Upper lobe of left lung (tissue), 6 donors: ENCODE data around the gene ASB2. TPM values are rescaled to one million over a fixed set of nuclear protein-coding genes. Genes with fewer than 3 reads are reported as not detected.

Experiments used
- ATAC-seq, 2 donors: fragments of 200-7000 bp; cut with Tn5 transposase; one replicate each; pipeline ENCODE4 v1.9.1; 2022; ENCODE audit warnings: mild to moderate bottlenecking in 2 of 2, moderate library complexity in 2 of 2; ENCODE audit not compliant: low FRiP score in 2 of 2
- DNase-seq, 2 donors: peaks; one replicate each; pipeline ENCODE4 v3.0.0-alpha.2; 2019 to 2020
- H3K27ac ChIP-seq, 4 donors: fragments of 200-600 bp; sonication (generic); one replicate each; pipeline ENCODE4 v1.5.1; 2016 to 2019
- H3K27me3 ChIP-seq, 4 donors: fragments of 200-600 bp; sonication (generic); one replicate each; pipeline ENCODE4 v1.5.1; 2017 to 2019
- H3K36me3 ChIP-seq, 4 donors: fragments of 200-600 bp; sonication (generic); one replicate each; pipeline ENCODE4 v1.5.1; 2016 to 2019
- H3K4me1 ChIP-seq, 4 donors: fragments of 200-600 bp; sonication (generic); one replicate each; pipeline ENCODE4 v1.5.1; 2018 to 2019
- H3K4me3 ChIP-seq, 4 donors: fragments of 200-600 bp; sonication (generic); one replicate each; pipeline ENCODE4 v1.5.1; 2017 to 2019; ENCODE audit warnings: mild to moderate bottlenecking in 2 of 4, moderate library complexity in 1 of 4
- H3K9me3 ChIP-seq, 4 donors: fragments of 200-600 bp; sonication (generic); one replicate each; pipeline ENCODE4 v1.5.1; 2018 to 2019
- CTCF ChIP-seq, 6 experiments: fragments of 450-650 bp in 4 of 6; fragments of 200-600 bp in 2 of 6; sonication (generic) in 2 of 6; IDR thresholded peaks; one replicate each; pipeline ENCODE4 v1.5.1; 2016 to 2019; ENCODE audit warnings: antibody characterized with exemption in 6 of 6
- EP300 ChIP-seq, 4 donors: sonication (generic); formaldehyde crosslinking; IDR thresholded peaks; one replicate each; pipeline ENCODE4 v1.5.1; 2017; ENCODE audit warnings: antibody characterized with exemption in 4 of 4, control low read depth in 2 of 4
- POLR2A ChIP-seq, 4 donors: fragments of 450-650 bp; IDR thresholded peaks; one replicate each; pipeline ENCODE4 v1.5.1; 2016 to 2017; ENCODE audit warnings: antibody characterized with exemption in 4 of 4, mild to moderate bottlenecking in 2 of 4
- POLR2AphosphoS5 ChIP-seq, 2 donors: sonication (generic); formaldehyde crosslinking; IDR thresholded peaks; one replicate each; pipeline ENCODE4 v1.5.1; 2017; ENCODE audit warnings: antibody characterized with exemption in 2 of 2
- WGBS, 2 donors: methylation state at CpG; one replicate each; pipeline ENCODE4 v1.1.5; 2017 to 2018; 5-methylcytosine and 5-hydroxymethylcytosine counted together
- total RNA-seq, 6 donors: library from RNA; depleted of rRNA in 4 of 6; stranded (reverse); fragments of >200 nt in 4 of 6; gene quantifications; one replicate each; pipeline versions ENCODE4 v1.1.0 to v1.2.1, GENCODE V29; 2016 to 2021
- donor health status: DM: no; HTN: no; CAD: no; lungs with moderate emphysema.
- donor health status: DM: no; HTN: yes; CAD: no; lungs with severe emphysema.

Gene ASB2
- total RNA-seq, 6 donors from 2014 or later = 0.76 to 2.2 (median 1.9) TPM; not detected in 1

GRCh38 chr14:93929657-93930056 lies 46.7 kb downstream of the ASB2 start:
- peaks cover 0 to 8% (median 2%) of the 10 kb centered on the region in 4 donors for H3K4me1 ChIP-seq
- WGBS, 2 donors = 89 to 90% methylated on average over 10 to 11 of the region's 11 CpGs
- no peak overlapping the region for H3K27ac ChIP-seq
- no peak for TF ChIP-seq POLR2A (IDR thresholded peaks at IDR 0.05)
- no peak for TF ChIP-seq POLR2AphosphoS5 (IDR thresholded peaks at IDR 0.05)
- TF ChIP-seq CTCF (IDR thresholded peaks at IDR 0.05) = no peak
- TF ChIP-seq EP300 (IDR thresholded peaks at IDR 0.05) = no peak
- no peaks in the 10 kb centered on the region for H3K27me3 ChIP-seq
- DNase-seq (no peak), ATAC-seq (no peak)
- H3K36me3 ChIP-seq = no peaks in the 10 kb centered on the region
- no peaks in the 10 kb centered on the region for H3K9me3 ChIP-seq
- H3K4me3 ChIP-seq = no peak overlapping the region

- WGBS, 2 donors = 79 to 80% methylated on average over 10 to 13 of the region's 13 CpGs
- no peaks in the 10 kb centered on the region for H3K36me3 ChIP-seq
- TF ChIP-seq POLR2AphosphoS5 (IDR thresholded peaks at IDR 0.05) (no peak), CTCF (IDR thresholded peaks at IDR 0.05) (no peak), POLR2A (IDR thresholded peaks at IDR 0.05) (no peak), EP300 (IDR thresholded peaks at IDR 0.05) (no peak)
- ATAC-seq (no peak), DNase-seq (no peak)
- no peaks in the 10 kb centered on the region for H3K27me3 ChIP-seq
- H3K9me3 ChIP-seq = no peaks in the 10 kb centered on the region
- no peak overlapping the region for H3K4me3 ChIP-seq
- H3K27ac ChIP-seq = no peak overlapping the region
- H3K4me1 ChIP-seq = peaks cover 0 to 8% (median 2%) of the 10 kb centered on the region in 4 donors
These were observed 47.3 kb downstream of the ASB2 start for GRCh38 chr14:93929048-93929535.

GRCh38 chr14:93928184-93929047 lies 48.0 kb downstream of the ASB2 start:
- no peaks in the 10 kb centered on the region for H3K36me3 ChIP-seq
- H3K9me3 ChIP-seq = no peaks in the 10 kb centered on the region
- 89 to 96% methylated on average over 4 to 23 of the region's 26 CpGs for WGBS, 2 donors
- H3K4me3 ChIP-seq = no peak overlapping the region
- ATAC-seq (no peak), DNase-seq (peak in 1 of 2 donors; percentile 79)
- no peak overlapping the region for H3K27ac ChIP-seq
- H3K4me1 ChIP-seq = peaks cover 0 to 8% (median 2%) of the 10 kb centered on the region in 4 donors
- TF ChIP-seq POLR2AphosphoS5 (IDR thresholded peaks at IDR 0.05) = no peak
- no peak for TF ChIP-seq EP300 (IDR thresholded peaks at IDR 0.05)
- no peak for TF ChIP-seq POLR2A (IDR thresholded peaks at IDR 0.05)
- TF ChIP-seq CTCF (IDR thresholded peaks at IDR 0.05) = no peak
- H3K27me3 ChIP-seq = no peaks in the 10 kb centered on the region

GRCh38 chr14:93927800-93928145 lies 48.6 kb downstream of the ASB2 start:
- no peaks in the 10 kb centered on the region for H3K27me3 ChIP-seq
- H3K27ac ChIP-seq = peak overlapping the region in 2 of 4 donors; percentile 27 to 49
- DNase-seq = no peak
- no peaks in the 10 kb centered on the region for H3K9me3 ChIP-seq
- ATAC-seq = no peak
- TF ChIP-seq EP300 (IDR thresholded peaks at IDR 0.05) (no peak), CTCF (IDR thresholded peaks at IDR 0.05) (no peak)
- peaks cover 0 to 8% (median 2%) of the 10 kb centered on the region in 4 donors for H3K4me1 ChIP-seq
- WGBS, 2 donors = 39 to 48% methylated on average over 3 to 6 of the region's 6 CpGs
- no peaks in the 10 kb centered on the region for H3K36me3 ChIP-seq
- peak overlapping the region in 1 of 4 donors; percentile 24 for H3K4me3 ChIP-seq
